ENCODE data around the gene ZSWIM4.
"Not testable (repeated sequence)": the region's sequence is repeated elsewhere in the genome, so short reads cannot be mapped to it uniquely, and the experiment has no call there.

DNA sequence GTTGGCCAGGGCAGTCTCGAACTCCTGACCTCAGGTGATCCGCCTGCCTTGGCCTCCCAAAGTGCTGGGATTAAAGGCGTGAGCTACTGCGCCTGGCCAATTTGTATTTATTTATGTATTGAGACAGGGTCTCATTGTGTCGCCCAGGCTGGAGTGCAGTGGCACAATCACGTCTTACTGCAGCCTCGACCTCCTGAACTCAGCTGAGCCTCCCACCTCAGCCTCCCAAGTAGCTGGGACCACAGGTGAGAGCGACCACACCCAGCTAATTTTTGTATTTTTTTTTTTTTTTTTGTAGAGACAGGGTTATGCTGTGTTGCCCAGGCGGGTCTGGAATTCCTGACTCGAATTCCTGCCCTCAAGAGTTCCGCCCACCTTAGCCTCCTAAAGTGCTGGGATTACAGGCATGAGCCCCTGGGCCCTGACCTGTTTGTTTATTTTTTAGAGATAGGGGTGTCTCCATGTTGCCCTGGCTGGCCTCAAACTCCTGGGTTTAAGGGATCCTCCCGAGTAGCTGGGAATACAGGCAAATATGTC, 57.0 kb downstream of the ZSWIM4 start:
- not testable (repeated sequence) for TF ChIP-seq CTCF (conservative IDR thresholded peaks at IDR 0.05; ENCODE audit: low read length); EZH2phosphoT487 (IDR thresholded peaks at IDR 0.05; ENCODE audit: borderline replicate concordance, low read depth, low read length)
